Measurements from ENCODE around the gene GPR162. TPM values are rescaled to one million over a fixed set of nuclear protein-coding genes. Genes with fewer than 3 reads are reported as not detected.

GPR162 gene
- total RNA-seq, 1 donor from 2014 or later: 21.5 TPM

DNA sequence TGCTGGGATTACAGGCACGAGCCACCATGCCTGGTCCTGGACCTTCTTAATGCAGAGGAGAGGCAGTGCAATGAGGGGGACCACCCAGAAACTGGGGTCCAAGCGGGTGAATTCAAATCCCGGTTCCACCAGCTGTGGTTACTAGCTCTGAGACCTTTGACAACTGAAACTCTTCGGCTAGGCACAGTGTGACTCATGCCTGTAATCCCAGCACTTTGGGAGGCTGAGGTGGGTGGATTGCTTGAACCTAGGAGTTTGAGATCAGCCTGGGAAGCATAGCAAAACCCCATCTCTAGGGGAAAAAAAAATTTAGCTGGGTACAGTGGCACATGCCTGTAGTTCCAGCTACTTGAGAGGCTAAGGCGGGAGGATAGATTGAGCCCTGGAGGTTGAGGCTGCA is 37.3 kb upstream of the GPR162 start:
- no peak for TF ChIP-seq CTCF (IDR thresholded peaks at IDR 0.05)
- Histone ChIP-seq H3K4me3 (no peak overlapping the region), H3K27me3 (ENCODE audit: low read depth) (no peaks in the 10 kb centered on the region), H3K4me1 (peaks cover 19% of the 10 kb centered on the region), H3K36me3 (no peaks in the 10 kb centered on the region), H3K9me3 (no peaks in the 10 kb centered on the region), H3K27ac (no peak overlapping the region)
- intact Hi-C loops (cut with DNase I): loop anchor here (10.0 kb wide), 1 partner anchor 49 kb away; no protein-coding TSS in a partner anchor
- DNase-seq (no peak), ATAC-seq (no peak)

DNA sequence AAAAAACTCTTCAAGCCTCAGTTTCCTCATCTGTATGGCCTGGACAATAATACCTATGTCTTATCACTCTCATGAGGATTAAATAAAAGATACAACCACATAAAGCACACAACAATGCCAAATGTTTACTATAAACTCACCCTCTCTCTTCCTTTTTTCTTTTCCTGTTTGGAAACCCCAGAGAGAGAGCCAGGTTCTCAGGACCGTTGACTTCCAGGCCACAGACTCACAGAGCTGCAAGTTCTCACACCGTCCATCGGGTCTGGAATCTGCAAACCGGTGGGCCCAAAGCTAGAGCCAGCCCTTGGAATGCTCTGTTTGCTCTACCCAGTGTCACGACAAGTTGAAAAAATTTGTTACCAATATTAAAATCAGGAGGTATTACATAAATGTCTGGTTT is 36.9 kb upstream of the GPR162 start:
- DNase-seq (no peak), ATAC-seq (no peak)
- Histone ChIP-seq H3K36me3 (no peaks in the 10 kb centered on the region), H3K9me3 (no peaks in the 10 kb centered on the region), H3K4me1 (peaks cover 18% of the 10 kb centered on the region), H3K27ac (no peak overlapping the region), H3K27me3 (ENCODE audit: low read depth) (no peaks in the 10 kb centered on the region), H3K4me3 (no peak overlapping the region)
- intact Hi-C loops (cut with DNase I): loop anchor here (10.0 kb wide), 1 partner anchor 50 kb away; no protein-coding TSS in a partner anchor
- no peak for TF ChIP-seq CTCF (IDR thresholded peaks at IDR 0.05)

DNA sequence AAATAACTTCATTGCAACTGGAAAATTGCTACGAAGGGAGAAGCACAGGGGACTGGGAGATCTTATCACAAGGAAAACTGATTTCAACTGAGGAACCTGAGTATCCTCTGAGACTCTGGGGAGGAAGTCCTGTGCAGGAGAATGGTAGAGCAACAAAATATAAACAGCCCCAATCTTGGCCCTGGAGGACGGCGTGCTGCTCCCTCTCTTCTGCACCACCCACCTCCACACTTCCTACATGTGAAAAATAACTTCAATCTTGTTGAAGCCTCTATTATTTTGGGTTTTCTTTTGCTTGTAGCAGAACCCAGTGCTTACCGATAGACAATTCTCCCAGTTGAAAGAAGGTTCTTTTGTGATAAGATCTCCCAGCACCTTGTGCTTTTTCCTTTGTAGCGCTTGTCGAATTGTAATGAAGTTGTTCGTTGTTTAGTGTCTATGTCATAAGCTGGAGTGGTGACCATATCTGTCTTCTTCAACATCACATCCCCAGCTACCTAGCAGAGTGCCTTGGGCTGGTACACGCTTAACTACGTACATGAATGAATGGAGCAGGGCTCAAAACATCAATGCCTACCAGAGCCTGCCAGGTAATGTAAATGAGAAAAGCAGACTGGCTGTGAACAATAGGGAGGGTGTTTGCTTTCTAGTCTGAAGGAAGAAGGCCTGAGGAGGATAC is 35.1 kb upstream of the GPR162 start:
- ATAC-seq (no peak), DNase-seq (no peak)
- no peak for TF ChIP-seq CTCF (IDR thresholded peaks at IDR 0.05)
- Histone ChIP-seq H3K27me3 (ENCODE audit: low read depth) (no peaks in the 10 kb centered on the region), H3K27ac (no peak overlapping the region), H3K4me3 (no peak overlapping the region), H3K9me3 (no peaks in the 10 kb centered on the region), H3K4me1 (peaks cover 27% of the 10 kb centered on the region), H3K36me3 (no peaks in the 10 kb centered on the region)
- intact Hi-C loops (cut with DNase I): loop anchor here (10.0 kb wide), 1 partner anchor 52 kb away; no protein-coding TSS in a partner anchor

- no peaks in the 10 kb centered on the region for H3K36me3 ChIP-seq
- intact Hi-C loops (cut with DNase I): loop anchor here (10.0 kb wide), 1 partner anchor 53 kb away; no protein-coding TSS in a partner anchor
- no peak overlapping the region for H3K4me3 ChIP-seq
- DNase-seq (no peak), ATAC-seq (no peak)
- no peaks in the 10 kb centered on the region for H3K27me3 ChIP-seq (ENCODE audit: low read depth)
- TF ChIP-seq CTCF (IDR thresholded peaks at IDR 0.05): no peak
- peaks cover 35% of the 10 kb centered on the region for H3K4me1 ChIP-seq
- H3K9me3 ChIP-seq: no peaks in the 10 kb centered on the region
- H3K27ac ChIP-seq: no peak overlapping the region
Measured at GRCh38 chr12:6787309-6787708, 34.3 kb upstream of the GPR162 start.

GRCh38 chr12:6788972-6789924 is 32.4 kb upstream of the GPR162 start, which contains the start of gene CD4:
CD4 (plus strand) TSS chr12:6789528; CDS start chr12:6800139, 10,611 bp downstream.
- no peak for TF ChIP-seq CTCF (IDR thresholded peaks at IDR 0.05)
- intact Hi-C loops (cut with DNase I): loop anchor here (10.0 kb wide), 1 partner anchor 54 kb away; no protein-coding TSS in a partner anchor
- H3K27me3 ChIP-seq (ENCODE audit: low read depth): no peaks in the 10 kb centered on the region
- ATAC-seq (peak; percentile 75 to 83), DNase-seq (peak; percentile 85)
- no peaks in the 10 kb centered on the region for H3K9me3 ChIP-seq
- peaks cover 47% of the 10 kb centered on the region for H3K4me1 ChIP-seq
- H3K36me3 ChIP-seq: no peaks in the 10 kb centered on the region
- H3K27ac ChIP-seq: peak within 1 kb of the TSS; percentile 82
- H3K4me3 ChIP-seq: peak within 1 kb of the TSS; percentile 55

All from lower lobe of right lung (tissue), 2 donors.